Measurements from ENCODE around the gene ETV7.
"Not testable (repeated sequence)": the region's sequence is repeated elsewhere in the genome, so short reads cannot be mapped to it uniquely, and the experiment has no call there.

The ETV7 gene

GRCh38 chr6:36338223-36338622 is 49.2 kb downstream of the ETV7 start:
- FAIRE-seq = not testable (repeated sequence)

GRCh38 chr6:36337814-36338213 is 49.7 kb downstream of the ETV7 start:
- no peak for FAIRE-seq

DNA sequence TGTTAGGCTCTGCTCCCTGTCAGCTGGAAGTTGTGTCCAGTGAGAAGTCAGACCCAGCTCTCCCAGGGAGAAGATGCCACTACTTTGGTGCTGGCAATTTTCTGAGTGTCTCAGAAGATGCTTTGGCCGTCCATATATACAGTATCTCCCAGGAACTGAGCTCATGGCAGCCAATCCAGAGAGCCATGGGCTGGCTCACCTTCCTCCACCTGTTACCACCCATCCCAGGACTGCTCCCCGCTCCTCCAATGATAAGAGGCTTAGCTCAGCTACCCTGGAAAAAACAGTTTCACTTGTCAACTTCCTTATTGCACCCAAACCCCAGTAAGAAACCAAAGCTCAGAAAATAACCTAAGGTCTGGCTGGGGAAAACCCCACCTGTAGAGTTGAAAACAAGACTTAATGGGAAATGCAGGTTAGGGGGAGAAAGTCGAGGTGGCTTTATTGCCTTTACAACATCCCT is 50.7 kb downstream of the ETV7 start, which contains the start of gene BNIP5:
BNIP5 (minus strand) TSS at position 110 of the 463 bp plus-strand sequence. CDS start 6,198 bp downstream, outside the sequence.
- FAIRE-seq = no peak

DNA sequence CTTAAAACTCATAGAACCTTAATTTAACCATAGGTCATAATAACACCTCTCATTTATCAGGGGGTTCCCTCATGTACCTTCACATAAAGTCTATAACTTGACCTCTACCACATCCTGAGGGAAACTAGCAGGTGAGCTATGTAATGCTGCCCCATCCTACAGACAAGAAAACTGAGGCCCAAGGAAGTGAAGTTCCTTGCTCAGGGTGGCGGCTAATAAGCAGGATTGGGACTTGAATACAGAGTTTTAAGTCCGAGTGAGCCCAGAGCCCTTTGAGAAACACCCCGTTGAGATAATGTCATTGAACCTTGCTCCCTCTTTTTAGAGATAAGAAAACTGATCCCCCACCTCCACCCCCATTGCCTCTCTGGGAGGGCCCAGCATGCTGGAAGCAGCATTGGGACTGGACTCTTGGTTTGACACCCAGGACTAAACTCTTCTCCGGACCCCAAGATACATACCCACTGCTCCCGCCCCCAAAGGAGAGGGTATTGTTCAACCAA is 51.2 kb downstream of the ETV7 start:
- FAIRE-seq = no peak

DNA sequence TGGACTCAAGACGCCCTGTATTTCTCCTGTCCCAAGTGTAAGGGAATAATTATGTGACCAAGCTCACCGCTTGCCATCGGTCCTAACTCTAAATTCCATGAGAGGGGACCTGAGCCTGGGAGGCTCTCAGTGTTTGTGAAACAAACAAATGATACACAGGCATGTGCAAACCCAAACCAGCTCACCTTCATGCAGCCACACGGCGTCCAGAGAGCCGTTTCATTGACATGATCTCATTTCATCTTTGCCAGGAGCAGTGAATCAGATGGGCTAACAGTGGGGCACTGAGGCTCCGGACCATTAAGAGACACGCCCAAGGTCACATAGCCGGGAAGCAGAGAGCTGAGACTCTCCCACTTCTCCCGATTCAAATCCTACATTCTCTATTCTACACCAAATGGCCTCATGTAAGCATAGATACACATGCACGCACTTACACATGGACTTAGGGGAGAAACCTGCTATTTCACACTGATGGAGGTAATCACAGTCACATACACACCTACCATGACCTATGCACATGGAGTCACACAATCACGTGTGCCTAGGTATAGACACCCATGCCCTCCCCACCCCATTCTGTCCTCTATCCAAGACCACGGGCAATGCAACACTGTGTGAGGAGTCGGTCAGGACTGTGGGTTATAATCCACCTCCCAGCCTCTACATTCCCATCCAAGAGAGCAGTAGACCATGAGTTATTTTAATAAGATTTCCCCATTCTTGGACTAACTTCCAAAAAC is 51.8 kb downstream of the ETV7 start:
- no peak for FAIRE-seq

- FAIRE-seq = no peak
These were observed 52.5 kb downstream of the ETV7 start for GRCh38 chr6:36334832-36335459.

DNA sequence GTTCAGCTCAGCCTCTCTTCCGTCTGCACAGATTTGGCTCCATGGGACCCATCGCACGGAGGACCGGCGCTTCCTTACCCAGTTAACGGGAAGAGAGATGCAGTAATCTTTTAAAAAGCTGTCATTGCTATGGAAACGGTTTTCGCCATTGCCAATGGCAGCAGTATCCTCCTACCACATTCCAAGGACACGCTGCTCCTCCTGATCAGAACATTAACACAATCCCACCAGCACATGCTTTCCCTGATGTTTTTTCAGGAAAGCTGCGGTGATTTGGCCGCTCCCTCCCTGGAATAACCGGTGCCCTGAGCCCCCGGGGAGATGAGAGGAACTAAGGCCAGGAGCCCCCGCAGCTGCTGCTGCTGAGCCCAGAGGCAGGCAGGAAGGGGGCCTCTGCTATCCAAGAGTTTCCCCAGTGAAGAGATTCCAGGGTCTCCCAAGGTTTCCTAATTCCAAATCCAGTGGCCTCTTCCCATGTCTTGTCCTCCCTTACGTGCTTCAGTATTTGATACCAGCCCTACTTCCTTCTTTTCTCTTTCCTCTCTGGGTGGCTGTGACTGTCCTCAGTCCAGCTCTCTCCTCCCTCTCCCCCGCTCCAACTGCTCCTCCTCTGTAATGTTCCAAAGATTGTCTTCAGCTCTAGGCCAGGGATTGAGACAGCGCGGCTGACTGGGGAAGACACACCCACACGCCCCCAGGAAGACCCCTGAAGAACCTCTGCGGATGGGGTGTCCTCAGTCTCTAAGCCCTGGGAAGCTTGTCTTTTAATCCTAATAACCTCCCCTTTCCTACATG is 53.3 kb downstream of the ETV7 start:
- no peak for FAIRE-seq

DNA sequence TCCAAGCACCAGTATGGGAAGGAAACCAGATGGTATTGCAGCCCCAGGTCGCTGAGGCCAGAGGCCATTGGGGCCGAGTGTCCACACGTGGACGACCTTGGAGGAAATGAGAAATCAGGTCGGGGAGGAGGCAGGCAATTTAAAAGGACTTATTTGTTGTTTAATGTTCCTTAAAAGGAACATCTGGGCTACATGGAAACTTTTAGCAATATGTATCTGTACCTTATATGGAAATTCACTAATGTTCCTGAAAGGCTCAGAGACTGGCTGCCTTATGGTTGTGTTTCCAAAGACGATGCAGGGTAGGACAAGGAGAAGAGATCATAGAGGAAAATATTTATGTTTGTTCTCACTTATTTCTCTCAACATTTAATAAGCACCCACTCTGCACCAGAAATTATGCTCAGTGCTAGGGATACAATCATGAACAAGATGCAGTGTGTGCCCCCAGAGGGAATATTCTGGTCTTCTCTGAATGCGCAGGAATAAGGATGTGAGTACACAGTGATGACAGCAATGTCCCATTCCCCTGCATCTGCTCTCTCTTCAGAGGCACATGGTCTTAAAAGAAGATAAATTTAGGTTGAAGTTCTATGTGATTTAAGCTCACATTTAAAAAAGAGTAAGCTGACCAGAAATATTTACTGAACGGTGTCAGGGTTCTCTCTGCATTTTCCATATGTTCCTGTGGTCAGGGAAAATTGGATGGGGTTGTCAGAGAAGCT is 54.1 kb downstream of the ETV7 start:
- FAIRE-seq = no peak

GRCh38 chr6:36331381-36331780 is 56.1 kb downstream of the ETV7 start:
- no peak for FAIRE-seq

GRCh38 chr6:36330366-36330765 is 57.1 kb downstream of the ETV7 start:
- no peak for FAIRE-seq

- no peak for FAIRE-seq
These were observed 57.6 kb downstream of the ETV7 start for GRCh38 chr6:36329798-36330291.

- no peak for FAIRE-seq
These were observed 58.9 kb downstream of the ETV7 start for GRCh38 chr6:36328600-36328999.

- FAIRE-seq = no peak
These were observed 59.6 kb downstream of the ETV7 start for GRCh38 chr6:36327919-36328236.

GRCh38 chr6:36327226-36327918 is 60.1 kb downstream of the ETV7 start:
- no peak for FAIRE-seq

DNA sequence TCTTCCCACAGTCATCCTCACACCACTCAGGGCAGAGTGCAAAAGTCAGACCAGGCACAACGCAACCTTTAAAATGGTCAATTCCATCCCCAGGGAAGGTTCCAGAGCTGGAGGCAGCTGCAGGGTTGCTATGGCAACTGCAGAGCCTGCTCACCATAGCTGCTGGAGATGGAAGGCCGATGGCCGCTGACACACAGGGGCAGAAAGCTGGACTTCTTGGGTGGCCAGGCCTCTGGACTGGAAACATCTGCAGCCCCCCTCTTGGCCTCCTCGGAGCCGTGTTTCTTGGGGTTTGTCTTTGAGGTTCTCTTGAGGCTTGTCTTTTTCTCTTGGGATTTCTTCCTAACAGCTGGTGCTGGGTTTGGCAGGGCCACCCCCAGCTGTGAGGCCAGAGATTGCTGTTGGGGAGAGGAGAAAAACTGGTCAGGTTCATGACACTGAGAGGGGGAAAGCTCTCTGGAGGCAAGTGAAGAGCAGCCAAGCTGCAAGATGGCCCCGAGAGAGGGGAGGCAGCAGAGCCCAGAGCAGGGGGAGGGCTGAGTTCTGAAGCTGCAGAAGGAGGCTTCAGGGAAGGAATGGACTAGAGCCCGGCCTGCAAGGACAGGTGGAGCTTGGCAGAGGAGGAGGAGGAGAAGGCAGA is 61.0 kb downstream of the ETV7 start:
- FAIRE-seq = no peak

GRCh38 chr6:36324715-36325114 is 62.8 kb downstream of the ETV7 start:
- no peak for FAIRE-seq

GRCh38 chr6:36324191-36324590 is 63.3 kb downstream of the ETV7 start:
- no peak for FAIRE-seq

- FAIRE-seq = no peak
These were observed 64.4 kb downstream of the ETV7 start for GRCh38 chr6:36323062-36323461.

- no peak for FAIRE-seq
These were observed 64.9 kb downstream of the ETV7 start for GRCh38 chr6:36322591-36322990.

- no peak for FAIRE-seq
These were observed 67.0 kb downstream of the ETV7 start for GRCh38 chr6:36320475-36320874.

- no peak for FAIRE-seq
These were observed 67.6 kb downstream of the ETV7 start for GRCh38 chr6:36319821-36320220.

DNA sequence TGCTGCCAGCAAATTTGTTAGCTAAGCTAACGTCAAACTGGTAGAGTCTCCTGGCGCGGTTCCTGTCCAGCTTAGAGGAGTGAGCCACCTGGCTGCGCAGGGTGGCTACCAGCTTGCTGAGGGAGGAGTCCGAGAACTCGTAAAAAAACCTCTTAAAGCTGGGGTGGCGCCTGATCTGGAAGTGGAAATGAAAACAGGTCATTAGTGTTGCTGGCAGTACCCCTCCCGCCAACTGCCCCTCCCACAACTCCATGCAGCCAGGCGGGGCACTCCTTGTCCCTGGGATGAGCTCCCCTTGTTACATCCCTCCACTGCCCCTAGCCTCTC is 68.1 kb downstream of the ETV7 start:
- FAIRE-seq = no peak
